A549 (cell line): ENCODE measurements around the gene PIK3R4. TPM values are rescaled to one million over a fixed set of nuclear protein-coding genes. Genes with fewer than 3 reads are reported as not detected.

Source experiments
- ATAC-seq, 2 experiments: fragments of 200-7000 bp in 1 of 2; fragments of >200 bp in 1 of 2; cut with Nextera tagmentation in 1 of 2; cut with Tn5 transposase in 1 of 2; 3 replicates each; pipeline versions ENCODE4 v1.8.0 to v1.9.1; 2018 to 2020; ENCODE audit warnings: mild to moderate bottlenecking in 1 of 2, moderate library complexity in 1 of 2
- CTCF ChIA-PET: fragments of 300-600 bp; sonication (Branson Sonifier 250); formaldehyde crosslinking; extraction: SDS; loops from one replicate; lab custom pipeline; 2021; ENCODE audit warnings: antibody characterized with exemption, inconsistent platforms; lab: Yijun Ruan, JAX
- POLR2A ChIA-PET: fragments of 350-600 bp; formaldehyde crosslinking; extraction: SDS; loops from one replicate; lab custom pipeline; 2021; ENCODE audit warnings: antibody characterized with exemption, inconsistent platforms; lab: Yijun Ruan, JAX
- DNase-seq, 2 experiments: peaks; one replicate each; pipeline versions ENCODE4 v3.0.0 to v3.0.0-alpha.2; 2011 to 2016; ENCODE audit warnings: low read depth in 1 of 2, low spot score in 1 of 2
- FAIRE-seq: peaks from 2 replicates; lab custom pipeline; 2011; peaks lifted over from hg19 to GRCh38; lab: Jason Lieb, UNC
- H3K27ac ChIP-seq, 2 experiments: fragments of >200 bp; sonication (Bioruptor Twin); formaldehyde crosslinking; 3 replicates each; pipeline ENCODE4 v1.5.1; 2016 to 2017
- H3K4me1 ChIP-seq: fragments of >200 bp; sonication (Bioruptor Twin); formaldehyde crosslinking; 3 replicates; pipeline ENCODE4 v1.6.1; 2016
- H3K4me2 ChIP-seq: fragments of >200 bp; sonication (Bioruptor Twin); formaldehyde crosslinking; 3 replicates; pipeline ENCODE4 v1.6.1; 2016
- H3K4me3 ChIP-seq: fragments of >200 bp; sonication (Bioruptor Twin); formaldehyde crosslinking; 3 replicates; pipeline ENCODE4 v1.5.1; 2016
- H3K9me3 ChIP-seq: fragments of >200 bp; sonication (Bioruptor Twin); formaldehyde crosslinking; 3 replicates; pipeline ENCODE4 v1.6.1; 2016
- CBX8 ChIP-seq: fragments of 200-600 bp; sonication (generic); IDR thresholded peaks from 2 replicates; pipeline ENCODE4 v1.6.1; 2016
- CEBPB ChIP-seq, 2 experiments: fragments of >200 bp in 1 of 2; sonication (Bioruptor Twin) in 1 of 2; formaldehyde crosslinking in 1 of 2; IDR thresholded peaks; 2 replicates each; pipeline ENCODE4 v1.6.1; 2012 to 2016
- CHD2 ChIP-seq: fragments of 150-350 bp; IDR thresholded peaks from 2 replicates; pipeline ENCODE4 v1.6.1; 2014; ENCODE audit warnings: low read length; ENCODE audit not compliant: partially characterized antibody
- CTCF ChIP-seq: fragments of >200 bp; sonication (Bioruptor Twin); formaldehyde crosslinking; IDR thresholded peaks from 3 replicates; pipeline ENCODE4 v1.5.1; 2016
- E2F6 ChIP-seq: IDR thresholded peaks from 2 replicates; pipeline ENCODE4 v1.6.1; 2012; ENCODE audit warnings: low read depth, borderline replicate concordance
- EHF ChIP-seq: fragments of 250-450 bp; sonication (Bioruptor Pico); IDR thresholded peaks from 2 replicates; pipeline ENCODE4 v1.5.0; 2020; ENCODE audit warnings: mild to moderate bottlenecking
- ESRRA ChIP-seq: fragments of 150-350 bp; IDR thresholded peaks from 2 replicates; pipeline ENCODE4 v1.6.1; 2014; ENCODE audit warnings: mild to moderate bottlenecking, low read length, borderline replicate concordance
- FOSB ChIP-seq: fragments of 250-450 bp; sonication (Bioruptor Pico); IDR thresholded peaks from 2 replicates; pipeline ENCODE4 v1.5.0; 2020; ENCODE audit warnings: mild to moderate bottlenecking, moderate library complexity
- HDAC2 ChIP-seq: fragments of 200-600 bp; sonication (generic); IDR thresholded peaks from 2 replicates; pipeline ENCODE4 v1.6.1; 2016
- HES2 ChIP-seq: fragments of >200 bp; sonication (Bioruptor Twin); formaldehyde crosslinking; IDR thresholded peaks from 2 replicates; pipeline ENCODE4 v1.6.1; 2016
- HOXA7 ChIP-seq: fragments of 250-450 bp; sonication (Bioruptor Pico); IDR thresholded peaks from 2 replicates; pipeline ENCODE4 v1.5.0; 2020; ENCODE audit warnings: mild to moderate bottlenecking, moderate library complexity
- JUN ChIP-seq, 2 experiments: fragments of >200 bp; sonication (Bioruptor Twin); formaldehyde crosslinking; IDR thresholded peaks; 2 replicates in 1 of 2; 3 replicates in 1 of 2; pipeline ENCODE4 v1.6.1; 2016 to 2017
- MAFK ChIP-seq: fragments of 450-650 bp; IDR thresholded peaks from 2 replicates; pipeline ENCODE4 v1.6.1; 2014; ENCODE audit not compliant: partially characterized antibody
- MAX ChIP-seq: IDR thresholded peaks from 2 replicates; pipeline ENCODE4 v1.6.1; 2012
- MAZ ChIP-seq: fragments of 150-350 bp; IDR thresholded peaks from 2 replicates; pipeline ENCODE4 v1.6.1; 2014; ENCODE audit warnings: antibody characterized with exemption, low read depth, low read length, borderline replicate concordance
- NFE2L2 ChIP-seq: fragments of 150-350 bp; conservative IDR thresholded peaks from 2 replicates; pipeline ENCODE4 v1.6.1; 2014; ENCODE audit warnings: low read length
- PBX3 ChIP-seq: IDR thresholded peaks from 2 replicates; pipeline ENCODE4 v1.6.1; 2012
- REST ChIP-seq: fragments of 200-600 bp; sonication (generic); IDR thresholded peaks from 2 replicates; pipeline ENCODE4 v1.6.1; 2016; ENCODE audit warnings: antibody characterized with exemption, mild to moderate bottlenecking, moderate library complexity
- TFCP2L1 ChIP-seq: fragments of 250-450 bp; sonication (Bioruptor Pico); IDR thresholded peaks from 2 replicates; pipeline ENCODE4 v1.5.0; 2021; ENCODE audit warnings: mild to moderate bottlenecking
- ZC3H11A ChIP-seq: fragments of 450-650 bp; IDR thresholded peaks from 2 replicates; pipeline ENCODE4 v1.6.1; 2014; ENCODE audit warnings: antibody characterized with exemption, mild to moderate bottlenecking
- polyA plus RNA-seq, 4 experiments: library from polyadenylated mRNA; depleted of rRNA in 3 of 4; stranded (reverse); fragments of >200 nt; fragmentation: RNase III in 1 of 4; extraction: RNeasy Plus Mini Kit Qiagen cat#74134 plus additional on column Dnase treatment in 1 of 4; gene quantifications; 2 replicates in 3 of 4; 3 replicates in 1 of 4; pipeline ENCODE4 v1.2.3, GENCODE V29; 2011 to 2017

The PIK3R4 gene
- polyA plus RNA-seq, 2 of the 4 experiments (the other 2 are of a cell fraction): 18.2 to 27.8 TPM

GRCh38 chr3:130687327-130687726 lies 59.3 kb downstream of the PIK3R4 start:
- no peak overlapping the region for H3K4me3 ChIP-seq
- CTCF ChIA-PET: no interaction called here

More at GRCh38 chr3:130687327-130687726, 59.3 kb downstream of the PIK3R4 start:
- Histone ChIP-seq H3K4me2 (no peak overlapping the region), H3K9me3 (no peaks in the 10 kb centered on the region), H3K4me1 (no peaks in the 10 kb centered on the region), H3K27ac (no peak overlapping the region)
- DNase-seq (no peak), FAIRE-seq (no peak), ATAC-seq (no peak)
- no peak for TF ChIP-seq CBX8
- TF ChIP-seq MAFK: no peak
- no peak for TF ChIP-seq MAZ
- TF ChIP-seq JUN (IDR thresholded peaks at IDR 0.05): no peak
- no peak for TF ChIP-seq CHD2
- no peak for TF ChIP-seq ZC3H11A
- TF ChIP-seq HOXA7: no peak
- TF ChIP-seq TFCP2L1 (CRISPR knock-in tag): no peak
- TF ChIP-seq FOSB (CRISPR knock-in tag): no peak
- TF ChIP-seq E2F6: no peak
- TF ChIP-seq CTCF: no peak
- TF ChIP-seq PBX3: no peak
- no peak for TF ChIP-seq HES2
- no peak for TF ChIP-seq REST
- no peak for TF ChIP-seq EHF (CRISPR knock-in tag)
- TF ChIP-seq HDAC2: no peak
- no peak for TF ChIP-seq ESRRA
- TF ChIP-seq MAX: no peak
- no peak for TF ChIP-seq CEBPB (IDR thresholded peaks at IDR 0.05)
- no peak for TF ChIP-seq NFE2L2
- POLR2A ChIA-PET: no interaction called here
